NCI-H1092 treated with DMSO at 0.1 percent for 48 hours (cell line): ENCODE measurements around the gene PTPRM.

Experiments
- DNase-seq: peaks from one replicate; lab custom pipeline; 2025; lab: John Stamatoyannopoulos, UW

Gene PTPRM

GRCh38 chr18:7668392-7668791, 101.3 kb downstream of the PTPRM start:
- no peak for DNase-seq

GRCh38 chr18:7669361-7669760, 102.2 kb downstream of the PTPRM start:
- DNase-seq = no peak

- no peak for DNase-seq
Measured at GRCh38 chr18:7671105-7671504, 104.0 kb downstream of the PTPRM start.

- no peak for DNase-seq
Measured at GRCh38 chr18:7676253-7676873, 109.2 kb downstream of the PTPRM start.

GRCh38 chr18:7677001-7677400, 109.9 kb downstream of the PTPRM start:
- DNase-seq = no peak

GRCh38 chr18:7677424-7677823, 110.3 kb downstream of the PTPRM start:
- no peak for DNase-seq

- no peak for DNase-seq
Measured at GRCh38 chr18:7678389-7678788, 111.3 kb downstream of the PTPRM start.

- DNase-seq = no peak
Measured at GRCh38 chr18:7678801-7679200, 111.7 kb downstream of the PTPRM start.

GRCh38 chr18:7681298-7681697, 114.2 kb downstream of the PTPRM start:
- DNase-seq = no peak

GRCh38 chr18:7682321-7682720, 115.2 kb downstream of the PTPRM start:
- no peak for DNase-seq

GRCh38 chr18:7683753-7684152, 116.6 kb downstream of the PTPRM start:
- no peak for DNase-seq

GRCh38 chr18:7684357-7684756, 117.2 kb downstream of the PTPRM start:
- no peak for DNase-seq

GRCh38 chr18:7684966-7685365, 117.8 kb downstream of the PTPRM start:
- no peak for DNase-seq

- DNase-seq = no peak
Measured at GRCh38 chr18:7686278-7686677, 119.2 kb downstream of the PTPRM start.

GRCh38 chr18:7688580-7688979, 121.5 kb downstream of the PTPRM start:
- no peak for DNase-seq

- DNase-seq = no peak
Measured at GRCh38 chr18:7691206-7691605, 124.1 kb downstream of the PTPRM start.

- DNase-seq = no peak
Measured at GRCh38 chr18:7696780-7697179, 129.7 kb downstream of the PTPRM start.

GRCh38 chr18:7697306-7697705, 130.2 kb downstream of the PTPRM start:
- no peak for DNase-seq

GRCh38 chr18:7711495-7711894, 144.4 kb downstream of the PTPRM start:
- no peak for DNase-seq

GRCh38 chr18:7720395-7720794, 153.3 kb downstream of the PTPRM start:
- DNase-seq = no peak

- no peak for DNase-seq
Measured at GRCh38 chr18:7721532-7721931, 154.4 kb downstream of the PTPRM start.

GRCh38 chr18:7722955-7723354, 155.8 kb downstream of the PTPRM start:
- DNase-seq = no peak

- DNase-seq = no peak
Measured at GRCh38 chr18:7723558-7723957, 156.4 kb downstream of the PTPRM start.

GRCh38 chr18:7725473-7725872, 158.4 kb downstream of the PTPRM start:
- no peak for DNase-seq

- no peak for DNase-seq
Measured at GRCh38 chr18:7725897-7726296, 158.8 kb downstream of the PTPRM start.
